Astrocyte (in vitro differentiated cells and primary cell): ENCODE data around the gene SLC9A3. TPM values are rescaled to one million over a fixed set of nuclear protein-coding genes. Genes with fewer than 3 reads are reported as not detected.

Experiments used
- DNase-seq: peaks from one replicate; pipeline ENCODE4 v3.0.0-alpha.2; 2010; ENCODE audit warnings: low read depth
- FAIRE-seq: peaks from 2 replicates; lab custom pipeline; 2011; peaks lifted over from hg19 to GRCh38; lab: Jason Lieb, UNC
- H2AFZ ChIP-seq: 2 replicates; pipeline ENCODE4 v1.6.0; 2012; ENCODE audit warnings: low read depth, low read length, inconsistent platforms
- H3K27ac ChIP-seq: 2 replicates; pipeline ENCODE4 v1.5.1; 2011; ENCODE audit warnings: low read depth, low read length, inconsistent platforms
- H3K27me3 ChIP-seq: 2 replicates; pipeline ENCODE4 v1.6.0; 2011; ENCODE audit warnings: low read length, inconsistent platforms; ENCODE audit not compliant: insufficient read depth
- H3K36me3 ChIP-seq: 2 replicates; pipeline ENCODE4 v1.5.1; 2011; ENCODE audit warnings: low read length, inconsistent platforms; ENCODE audit not compliant: insufficient read depth
- H3K4me1 ChIP-seq: 2 replicates; pipeline ENCODE4 v1.5.1; 2011; ENCODE audit warnings: low read length, inconsistent platforms; ENCODE audit not compliant: insufficient read depth
- H3K4me2 ChIP-seq: 2 replicates; pipeline ENCODE4 v1.6.0; 2012; ENCODE audit warnings: low read length, inconsistent platforms
- H3K4me3 ChIP-seq: 2 replicates; pipeline ENCODE4 v1.5.1; 2011; ENCODE audit warnings: low read depth, mild to moderate bottlenecking, low read length, inconsistent platforms; ENCODE audit not compliant: insufficient read depth
- H3K79me2 ChIP-seq: 2 replicates; pipeline ENCODE4 v1.6.0; 2012; ENCODE audit warnings: mild to moderate bottlenecking, low read length, inconsistent platforms; ENCODE audit not compliant: insufficient read depth
- H3K9ac ChIP-seq: 2 replicates; pipeline ENCODE4 v1.6.0; 2012; ENCODE audit warnings: mild to moderate bottlenecking, low read length, inconsistent platforms
- H3K9me3 ChIP-seq: 2 replicates; pipeline ENCODE4 v1.5.1; 2012; ENCODE audit warnings: low read depth, mild to moderate bottlenecking, low read length, inconsistent platforms; ENCODE audit not compliant: insufficient read depth
- H4K20me1 ChIP-seq: 2 replicates; pipeline ENCODE4 v1.6.0; 2012; ENCODE audit warnings: low read length, inconsistent platforms; ENCODE audit not compliant: insufficient read depth
- H3K27ac Mint-ChIP-seq: one replicate; pipeline ENCODE4 v1.8.0; 2021; ENCODE audit warnings: mild to moderate bottlenecking, mixed read lengths; ENCODE audit not compliant: unreplicated experiment
- H3K27me3 Mint-ChIP-seq: one replicate; pipeline ENCODE4 v1.8.0; 2021; ENCODE audit warnings: low read depth, mixed read lengths; ENCODE audit not compliant: unreplicated experiment
- H3K36me3 Mint-ChIP-seq: one replicate; pipeline ENCODE4 v1.8.0; 2021; ENCODE audit warnings: low read depth, mixed read lengths; ENCODE audit not compliant: unreplicated experiment
- H3K4me1 Mint-ChIP-seq: one replicate; pipeline ENCODE4 v1.8.0; 2021; ENCODE audit warnings: low read depth, mixed read lengths; ENCODE audit not compliant: unreplicated experiment
- H3K4me3 Mint-ChIP-seq: one replicate; pipeline ENCODE4 v1.8.0; 2021; ENCODE audit warnings: mild to moderate bottlenecking, moderate library complexity, mixed read lengths; ENCODE audit not compliant: unreplicated experiment
- H3K9me3 Mint-ChIP-seq: one replicate; pipeline ENCODE4 v1.8.0; 2021; ENCODE audit warnings: mild to moderate bottlenecking, mixed read lengths; ENCODE audit not compliant: unreplicated experiment
- EZH2 ChIP-seq: IDR thresholded peaks from 2 replicates; pipeline ENCODE4 v1.6.1; 2012; ENCODE audit warnings: mild to moderate bottlenecking, low read length, inconsistent platforms; ENCODE audit not compliant: insufficient read depth
- microRNA-seq: library from miRNA; unstranded; fragments of <30 nt; microRNA quantifications from one replicate; pipeline ENCODE4 v1.2.0, GENCODE V29; 2020
- total RNA-seq: library from RNA; stranded (reverse); gene quantifications from 2 replicates; pipeline ENCODE4 v1.2.1, GENCODE V29; 2021
- TF ChIP-seq, protein P1 (sequence below): IDR thresholded peaks from 2 replicates; pipeline ENCODE4 v1.5.1; 2011; ENCODE audit warnings: low read depth, mild to moderate bottlenecking, inconsistent platforms, low read length, moderate library complexity; ENCODE audit not compliant: insufficient read depth

SLC9A3 gene
- total RNA-seq, 1 donor from 2014 or later, result 1.0 TPM

DNA sequence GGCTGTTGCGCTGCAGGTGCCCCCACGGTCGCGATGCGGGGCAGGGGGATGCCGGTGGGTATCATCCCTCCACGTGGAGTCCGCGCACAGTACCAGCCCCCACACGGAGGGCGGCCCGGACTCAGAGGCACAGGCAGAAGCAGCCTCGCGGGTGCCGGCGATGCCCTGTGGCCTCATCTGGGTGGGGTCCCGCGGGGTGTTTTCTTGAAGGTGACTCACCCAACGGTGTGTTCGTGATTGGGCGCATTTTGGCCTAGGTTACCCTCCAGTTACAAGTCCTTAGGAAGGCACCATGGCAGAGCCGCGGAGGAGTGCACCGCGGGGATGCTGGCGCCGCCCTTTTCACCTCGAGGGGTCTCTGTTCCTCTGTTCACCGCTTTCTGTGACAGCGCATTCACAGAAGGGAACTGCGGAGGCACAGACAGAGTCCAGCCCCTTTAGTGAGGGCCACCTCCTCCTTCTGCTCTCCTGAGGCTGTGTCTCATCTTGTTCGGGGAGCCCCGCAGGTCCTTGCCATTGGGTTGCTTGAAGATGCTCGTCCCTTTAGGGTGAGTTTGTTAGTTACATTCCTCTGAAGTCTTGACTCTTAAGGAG lies 102.9 kb downstream of the SLC9A3 start:
- Histone ChIP-seq H3K4me3 (no peak overlapping the region), H3K4me1 (no peaks in the 10 kb centered on the region), H3K36me3 (no peaks in the 10 kb centered on the region), H3K79me2 (no peaks in the 10 kb centered on the region), H3K9me3 (no peaks in the 10 kb centered on the region), H3K9ac (no peak overlapping the region), H3K27me3 (no peaks in the 10 kb centered on the region), H3K4me2 (no peak overlapping the region), H4K20me1 (peaks cover 3% of the 10 kb centered on the region), H2AFZ (no peak overlapping the region), H3K27ac (no peak overlapping the region)
- peaks cover 15% of the 10 kb centered on the region for H3K36me3 Mint-ChIP-seq
- H3K4me3 Mint-ChIP-seq, result no peak overlapping the region
- no peak for DNase-seq
- H3K9me3 Mint-ChIP-seq, result peaks cover 1% of the 10 kb centered on the region
- TF ChIP-seq, protein P1, sequence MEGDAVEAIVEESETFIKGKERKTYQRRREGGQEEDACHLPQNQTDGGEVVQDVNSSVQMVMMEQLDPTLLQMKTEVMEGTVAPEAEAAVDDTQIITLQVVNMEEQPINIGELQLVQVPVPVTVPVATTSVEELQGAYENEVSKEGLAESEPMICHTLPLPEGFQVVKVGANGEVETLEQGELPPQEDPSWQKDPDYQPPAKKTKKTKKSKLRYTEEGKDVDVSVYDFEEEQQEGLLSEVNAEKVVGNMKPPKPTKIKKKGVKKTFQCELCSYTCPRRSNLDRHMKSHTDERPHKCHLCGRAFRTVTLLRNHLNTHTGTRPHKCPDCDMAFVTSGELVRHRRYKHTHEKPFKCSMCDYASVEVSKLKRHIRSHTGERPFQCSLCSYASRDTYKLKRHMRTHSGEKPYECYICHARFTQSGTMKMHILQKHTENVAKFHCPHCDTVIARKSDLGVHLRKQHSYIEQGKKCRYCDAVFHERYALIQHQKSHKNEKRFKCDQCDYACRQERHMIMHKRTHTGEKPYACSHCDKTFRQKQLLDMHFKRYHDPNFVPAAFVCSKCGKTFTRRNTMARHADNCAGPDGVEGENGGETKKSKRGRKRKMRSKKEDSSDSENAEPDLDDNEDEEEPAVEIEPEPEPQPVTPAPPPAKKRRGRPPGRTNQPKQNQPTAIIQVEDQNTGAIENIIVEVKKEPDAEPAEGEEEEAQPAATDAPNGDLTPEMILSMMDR, result no peak
- TF ChIP-seq EZH2, result no peak
- no peak for FAIRE-seq
- peaks cover 9% of the 10 kb centered on the region for H3K4me1 Mint-ChIP-seq
- H3K27me3 Mint-ChIP-seq, result peaks cover 2% of the 10 kb centered on the region
- H3K27ac Mint-ChIP-seq, result no peak overlapping the region

DNA sequence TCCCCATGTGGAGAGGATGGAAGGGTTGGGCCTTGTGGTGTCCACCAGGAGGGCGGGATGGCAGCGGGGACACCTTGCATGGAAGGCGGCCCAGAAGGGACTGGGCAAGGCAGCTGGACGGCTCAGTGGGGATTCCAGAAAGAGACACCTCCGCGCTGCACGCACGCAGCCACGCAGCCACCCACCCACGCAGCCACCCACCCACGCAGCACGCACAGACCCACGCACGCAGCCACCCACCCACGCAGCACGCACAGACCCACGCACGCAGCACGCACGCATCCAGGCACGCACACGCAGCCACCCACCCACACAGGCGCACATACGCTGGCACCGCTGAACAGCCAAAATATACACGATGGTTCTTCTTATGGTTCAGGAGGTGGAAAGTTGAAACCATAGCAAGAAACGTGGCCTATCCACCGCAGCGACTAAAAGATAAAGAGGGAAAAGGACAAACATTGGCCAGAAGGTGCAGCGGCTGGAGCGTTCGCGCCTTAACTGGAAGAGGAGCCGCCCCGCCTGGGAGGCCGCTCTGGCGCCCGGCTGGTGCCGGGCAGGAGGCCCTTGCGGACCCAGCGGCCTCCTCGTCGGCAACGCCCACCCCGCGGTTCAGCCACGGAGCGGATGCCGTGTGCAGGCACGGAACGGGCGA lies 103.5 kb downstream of the SLC9A3 start:
- no peak for FAIRE-seq
- Mint-ChIP-seq H3K9me3 (peaks cover 2% of the 10 kb centered on the region), H3K4me1 (peaks cover 9% of the 10 kb centered on the region)

More for the DNA sequence above, 103.5 kb downstream of the SLC9A3 start:
- H3K9ac ChIP-seq, result no peak overlapping the region
- no peak overlapping the region for H3K4me2 ChIP-seq
- no peak overlapping the region for H3K27ac ChIP-seq
- peaks cover 15% of the 10 kb centered on the region for H3K36me3 Mint-ChIP-seq
- H3K4me3 Mint-ChIP-seq, result no peak overlapping the region
- peaks cover 2% of the 10 kb centered on the region for H3K27me3 Mint-ChIP-seq
- H3K4me3 ChIP-seq, result no peak overlapping the region
- H3K79me2 ChIP-seq, result peaks cover 3% of the 10 kb centered on the region
- no peaks in the 10 kb centered on the region for H3K9me3 ChIP-seq
- no peak for DNase-seq
- no peaks in the 10 kb centered on the region for H3K4me1 ChIP-seq
- no peak overlapping the region for H2AFZ ChIP-seq
- H3K36me3 ChIP-seq, result no peaks in the 10 kb centered on the region
- peaks cover 3% of the 10 kb centered on the region for H4K20me1 ChIP-seq
- TF ChIP-seq, protein P1, result no peak
- TF ChIP-seq EZH2, result no peak
- no peak overlapping the region for H3K27ac Mint-ChIP-seq
- H3K27me3 ChIP-seq, result no peaks in the 10 kb centered on the region

Small RNAs within 50 kb of the gene (microRNA-seq; reads per million reads assigned to microRNA genes)
- not detected for gene MIR4456

Other genes starting within 250 kb of the SLC9A3 start
- gene AHRR, start 202.7 kb downstream of the SLC9A3 start, total RNA-seq, result 8.6 and 10.5 TPM in 2 replicates
- gene EXOC3, start 81.3 kb downstream of the SLC9A3 start, total RNA-seq, result 36.7 and 37.9 TPM in 2 replicates
- 7.0 and 7.5 TPM in 2 replicates for gene CEP72, start 87.9 kb upstream of the SLC9A3 start, total RNA-seq
- gene TPPP, start 168.9 kb upstream of the SLC9A3 start, total RNA-seq, result 1.9 and 2.2 TPM in 2 replicates